Measurements from ENCODE around the gene PLAGL1.

- TF ChIP-seq POLR2A (IDR thresholded peaks at IDR 0.05; ENCODE audit: low read depth, low read length) (no peak), POLR2AphosphoS5 (IDR thresholded peaks at IDR 0.05; ENCODE audit: low read depth, low read length) (no peak), TAF1 (IDR thresholded peaks at IDR 0.05; ENCODE audit: borderline replicate concordance, low read depth, low read length) (no peak)
Observed at GRCh38 chr6:143982968-143983367, 25.1 kb downstream of the PLAGL1 start.
